ENCODE data around the gene GJC1. TPM values are rescaled to one million over a fixed set of nuclear protein-coding genes. Genes with fewer than 3 reads are reported as not detected.

Gene GJC1
- total and polyA plus RNA-seq, 9 of the 15 experiments (the other 6 are each of a cell fraction or from before 2014, with no cell fraction given): 0.04 to 1.4 (median 0.18) TPM; not detected in 1

- TF ChIP-seq REST (IDR thresholded peaks at IDR 0.05; ENCODE audit: borderline replicate concordance) (no peak), REST (CRISPR knock-in tag; IDR thresholded peaks at IDR 0.05; ENCODE audit: low read depth) (no peak), SRSF1 (IDR thresholded peaks at IDR 0.05; ENCODE audit: low read depth, low read length) (no peak), ZNF316 (IDR thresholded peaks at IDR 0.05) (no peak), BACH1 (tag; IDR thresholded peaks at IDR 0.05) (no peak), ZC3H4 (CRISPR knock-in tag; IDR thresholded peaks at IDR 0.05; ENCODE audit: borderline replicate concordance) (no peak), GABPB1 (CRISPR knock-in tag; IDR thresholded peaks at IDR 0.05) (peak; percentile 73), EHMT2 (IDR thresholded peaks at IDR 0.05) (peak; percentile 87; the same call in 1 of the 2 replicates), ZBTB40 (IDR thresholded peaks at IDR 0.05) (peak; percentile 65), ZBTB40 (CRISPR knock-in tag; IDR thresholded peaks at IDR 0.05) (no peak), DPF2 (IDR thresholded peaks at IDR 0.05) (peak; percentile 36; the same call in 1 of the 2 replicates), CREBBP (IDR thresholded peaks at IDR 0.05; ENCODE audit: low read depth, low read length) (no peak)
These were observed 35.2 kb downstream of the GJC1 start (continued) for GRCh38 chr17:44794851-44795413.
